Fibroblast of skin of left biceps (primary cell): ENCODE results near the gene ALDH1L1.

Experiments
- DNase-seq, 2 experiments: peaks; one replicate each; pipeline ENCODE4 v3.0.0-alpha.2; 2013; ENCODE audit warnings: low read depth in 2 of 2

ALDH1L1 gene

DNA sequence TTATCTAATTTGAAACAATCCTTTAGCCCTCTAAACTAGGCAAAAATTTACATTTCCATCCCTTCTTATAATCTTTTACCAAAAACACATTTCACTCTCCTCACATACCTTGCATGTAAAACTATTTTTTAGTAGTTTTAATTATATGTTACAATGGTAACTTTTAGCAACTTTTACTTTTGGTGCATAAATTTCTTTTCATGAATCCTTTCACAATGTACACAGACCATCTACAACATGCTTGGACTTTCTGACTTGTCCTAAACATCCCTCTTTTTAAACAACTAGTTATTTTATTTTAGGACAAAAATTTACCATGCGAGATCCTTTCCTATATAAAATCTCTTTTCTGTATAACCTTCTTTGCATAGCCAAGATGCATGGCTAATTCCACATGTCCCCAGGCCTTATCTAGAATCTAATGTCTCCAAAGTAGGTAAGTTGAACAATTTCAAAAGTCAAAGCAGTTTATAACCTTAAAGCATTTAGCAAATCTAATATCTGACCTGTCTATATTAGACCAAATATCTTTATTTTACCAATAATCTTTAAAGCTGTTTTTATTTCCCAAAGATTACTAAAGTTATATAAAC, 14.4 kb upstream of the ALDH1L1 start:
- DNase-seq, result no peak

DNA sequence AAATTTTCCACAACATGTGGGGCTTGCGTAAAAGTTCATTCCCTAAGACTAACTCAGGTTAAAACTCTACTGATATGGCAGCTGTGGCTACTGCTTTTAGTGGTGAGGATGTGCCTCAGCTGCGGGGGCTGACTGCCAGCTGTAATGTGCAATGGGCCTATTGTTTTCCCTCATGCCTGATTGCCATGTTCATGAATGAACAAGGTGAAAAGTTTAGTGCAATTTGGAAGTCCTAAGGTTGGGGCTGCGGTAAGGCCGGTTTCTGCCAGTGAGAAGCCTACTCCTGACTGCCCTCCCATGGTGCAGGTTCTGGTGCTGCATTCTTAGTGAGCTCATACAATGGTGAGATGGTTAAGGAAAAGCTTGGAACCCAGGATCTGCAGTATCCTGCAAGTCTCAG, 10.9 kb upstream of the ALDH1L1 start:
- DNase-seq, result no peak

DNA sequence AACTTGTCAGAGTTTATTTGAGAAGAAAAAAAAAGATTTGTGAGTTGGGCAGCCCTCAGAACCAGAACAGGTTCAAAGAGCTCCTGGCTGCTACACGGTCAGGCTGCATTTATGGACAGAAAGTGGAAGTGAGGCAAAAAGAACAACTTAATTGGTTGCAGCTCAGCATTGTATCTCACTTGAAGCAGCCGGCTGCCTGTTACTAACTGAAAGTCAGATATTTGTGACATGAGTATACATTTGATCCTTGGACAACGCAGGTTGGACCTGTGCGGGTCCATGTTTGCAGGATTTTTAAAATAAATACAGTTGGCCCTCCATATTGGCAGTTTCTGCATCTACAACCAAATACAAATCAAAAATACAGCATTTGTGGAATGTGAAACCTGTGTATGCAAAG, 7.5 kb upstream of the ALDH1L1 start:
- no peak for DNase-seq

DNA sequence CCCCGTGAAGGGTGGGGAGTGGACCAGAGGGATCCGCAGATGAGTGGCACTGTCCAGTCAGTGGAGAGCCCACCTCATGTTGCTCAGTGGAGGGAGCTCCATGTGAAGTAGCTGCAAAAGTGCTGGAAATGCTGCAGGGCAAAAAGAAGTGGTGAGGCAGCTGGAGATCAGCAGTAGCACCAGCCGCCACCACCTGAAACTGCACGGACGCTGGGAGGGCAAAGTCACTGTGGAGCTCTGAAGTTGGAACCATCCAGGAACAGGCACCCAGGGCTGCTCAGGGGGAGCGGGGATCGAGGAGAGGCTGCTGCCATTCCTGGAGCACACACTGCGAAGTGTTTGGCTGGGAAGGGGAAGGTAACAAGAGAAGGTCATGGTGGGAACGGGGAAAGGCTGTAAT, 6.4 kb upstream of the ALDH1L1 start:
- DNase-seq, result no peak

DNA sequence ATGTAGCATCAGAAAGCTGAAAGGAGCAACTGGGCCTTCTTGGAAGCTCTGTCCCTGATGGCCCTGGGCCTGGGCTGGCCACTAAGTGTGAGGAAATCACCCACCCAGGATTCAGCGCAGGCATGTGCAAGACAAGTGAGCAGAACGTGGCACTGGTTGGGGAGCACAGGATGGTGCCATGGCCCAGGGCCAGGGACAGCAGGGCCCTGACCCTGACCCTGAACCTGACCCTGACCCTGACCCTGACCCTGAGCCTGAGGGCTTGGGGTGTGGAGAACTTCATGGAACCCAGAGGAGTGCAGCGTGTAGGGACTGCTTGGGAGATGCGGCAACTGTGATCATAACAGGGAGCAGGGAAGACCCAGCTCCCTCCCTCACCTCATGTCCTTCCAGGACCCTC, 5.9 kb upstream of the ALDH1L1 start:
- DNase-seq, result no peak

DNA sequence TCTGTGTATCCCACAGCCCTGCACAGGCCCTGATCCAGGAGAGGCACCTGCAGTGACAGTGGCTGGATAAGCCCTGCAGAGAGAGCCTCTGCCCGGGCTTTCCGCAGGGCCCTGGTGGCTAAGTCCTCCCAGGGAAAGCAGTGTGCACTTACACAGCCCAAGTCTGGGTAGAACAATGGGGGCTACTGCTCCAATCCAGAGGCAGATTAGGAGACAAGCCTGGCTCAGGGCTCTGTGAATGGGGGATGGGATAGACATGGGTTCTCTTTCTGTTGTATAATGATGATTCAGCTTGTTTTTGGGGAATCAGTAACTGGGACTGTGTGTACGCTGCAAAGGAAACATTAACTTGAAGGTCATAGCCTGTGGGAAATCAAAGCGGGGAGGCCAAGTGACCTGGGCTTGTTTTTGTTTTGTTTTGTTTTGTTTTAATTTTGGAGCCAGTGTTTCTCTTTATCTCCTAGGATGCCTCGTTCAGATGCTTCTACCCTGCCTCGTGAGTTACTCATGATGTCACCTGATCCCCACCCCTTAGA, 4.1 kb upstream of the ALDH1L1 start:
- no peak for DNase-seq

DNA sequence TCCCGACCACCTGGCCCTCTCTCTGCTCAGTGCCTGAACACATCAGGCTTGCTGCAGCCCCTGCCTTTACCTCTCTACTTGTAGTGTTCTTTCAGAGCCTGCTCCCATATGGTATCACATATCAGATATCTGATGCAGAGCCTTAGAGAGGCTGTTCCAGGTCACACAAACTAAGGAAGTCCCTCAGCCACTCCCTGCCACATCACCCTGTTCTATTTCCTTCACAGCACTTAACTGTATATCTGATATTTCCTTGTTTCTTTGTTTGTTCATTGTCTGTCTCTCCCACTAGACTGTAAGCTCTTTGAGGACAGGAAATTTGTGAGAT, 976 bp upstream of the ALDH1L1 start:
- no peak for DNase-seq

DNA sequence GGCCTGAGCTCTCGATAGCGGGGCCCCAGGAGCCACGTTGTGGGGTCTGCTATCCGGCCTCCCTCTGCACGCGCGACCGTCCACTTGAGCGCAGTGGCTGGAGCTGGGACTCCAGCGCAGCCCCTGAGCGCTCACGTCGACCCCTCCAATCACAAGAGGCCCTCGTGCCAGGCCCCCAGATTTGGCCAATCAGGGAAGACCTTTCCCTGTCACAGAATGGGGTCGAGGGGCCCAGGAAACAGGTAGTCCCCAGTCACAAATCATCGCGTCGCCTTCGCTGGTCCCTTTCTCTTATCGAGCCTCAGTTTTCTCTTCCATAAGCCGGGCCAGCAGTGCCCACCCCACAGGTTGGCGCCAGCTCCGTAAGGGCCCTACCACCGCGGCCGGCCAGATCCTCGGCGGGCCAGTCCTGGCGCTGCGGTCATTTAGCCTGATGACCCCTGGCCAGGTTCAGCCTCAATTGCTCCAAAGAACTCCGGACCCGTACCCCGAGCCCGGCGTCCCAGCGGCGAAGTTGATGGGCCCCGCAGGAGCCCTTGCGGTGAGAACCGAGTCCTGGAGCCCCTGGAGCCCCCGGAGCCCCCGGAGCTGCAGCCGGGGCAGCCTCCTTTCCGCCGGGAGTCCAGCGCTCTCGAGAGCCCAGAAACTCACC, 435 bp downstream of the ALDH1L1 start:
- no peak for DNase-seq

DNA sequence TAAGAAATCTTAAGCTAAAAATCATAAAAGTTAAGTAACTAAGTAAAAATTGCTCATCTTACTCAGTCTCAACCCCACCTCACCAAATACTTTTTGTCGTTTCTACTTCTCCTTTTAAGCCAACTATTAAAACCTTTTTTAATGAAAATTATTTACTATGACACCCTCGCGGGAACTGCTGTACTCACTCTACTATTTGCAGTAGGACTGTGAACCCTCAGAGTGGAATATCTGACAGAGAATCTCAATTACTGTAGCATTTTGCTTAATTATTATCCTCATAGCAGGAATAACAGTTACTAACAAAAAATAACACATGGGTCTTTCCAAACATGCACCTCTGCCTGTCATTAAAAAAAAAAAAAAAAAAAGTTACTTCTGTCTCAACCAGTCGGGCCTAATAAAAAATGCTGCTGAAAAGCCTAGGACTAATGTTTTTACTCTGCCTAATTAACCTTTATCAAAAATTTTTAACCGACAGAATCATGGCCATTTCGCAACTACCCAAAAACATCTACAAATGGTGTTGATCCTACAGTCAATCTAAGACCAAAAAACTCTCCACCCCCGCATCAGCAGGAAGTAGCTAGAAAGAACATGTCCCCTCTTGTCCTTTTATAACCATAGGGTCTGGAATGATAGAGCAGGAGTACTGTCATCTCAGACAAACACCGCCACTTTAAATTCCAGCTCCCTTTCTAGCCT, 10.2 kb downstream of the ALDH1L1 start:
- no peak for DNase-seq

DNA sequence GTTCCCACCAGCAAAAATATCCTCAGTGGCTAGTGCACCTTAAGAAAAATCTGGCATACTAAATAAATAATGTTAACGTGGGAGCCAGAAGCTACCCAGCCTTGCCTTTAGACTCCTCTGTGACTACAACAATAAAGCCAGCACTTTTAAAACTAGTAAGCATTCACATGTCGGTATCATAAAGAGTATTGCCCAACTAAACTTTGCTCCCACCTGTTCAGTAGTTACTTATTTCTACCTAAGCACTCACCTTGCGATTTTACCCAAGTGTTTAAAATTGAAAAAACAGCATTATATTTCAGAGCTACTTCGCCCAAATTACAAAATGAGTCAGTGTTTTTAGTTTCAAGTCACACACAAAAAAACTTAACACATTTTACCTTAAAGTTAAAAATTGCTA, 12.8 kb downstream of the ALDH1L1 start:
- no peak for DNase-seq

DNA sequence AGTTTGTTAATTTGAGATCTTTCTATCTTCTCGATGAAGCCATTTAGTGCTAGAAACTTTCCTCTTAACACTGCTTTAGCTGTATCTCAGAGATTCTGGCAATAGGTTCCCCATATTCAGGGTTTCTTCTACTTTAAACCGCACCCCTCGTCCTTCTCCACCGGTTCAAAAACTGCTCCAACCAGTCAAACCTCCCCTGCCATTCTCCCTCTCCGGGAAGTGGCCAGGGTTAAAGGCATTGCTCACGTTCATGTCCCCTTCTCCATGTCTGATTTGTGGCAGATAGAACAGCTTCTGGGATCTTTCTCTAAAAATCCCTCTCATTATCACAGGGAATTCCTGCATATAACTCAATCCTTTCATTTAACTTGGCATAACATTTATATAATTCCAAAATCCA, 14.4 kb downstream of the ALDH1L1 start:
- DNase-seq, result no peak

DNA sequence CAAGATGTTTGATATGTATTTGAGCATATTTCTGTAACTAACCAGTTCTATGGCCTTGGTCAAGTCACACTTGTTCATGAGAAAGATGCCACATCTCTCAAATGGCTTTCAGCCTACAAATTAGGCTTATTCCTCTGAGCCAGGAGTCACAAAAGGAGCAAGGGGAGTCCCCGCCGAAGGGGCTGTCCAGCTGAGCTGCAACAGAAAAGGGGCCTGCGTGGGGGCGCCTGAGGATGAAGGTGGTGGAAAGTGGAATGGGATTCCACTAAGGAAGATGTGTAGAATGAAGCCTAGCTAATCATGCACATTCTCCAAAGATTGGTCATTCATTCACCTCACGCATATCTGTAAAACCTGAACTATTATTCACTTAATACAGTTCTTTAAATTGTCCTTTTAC, 19.1 kb downstream of the ALDH1L1 start:
- DNase-seq, result no peak

DNA sequence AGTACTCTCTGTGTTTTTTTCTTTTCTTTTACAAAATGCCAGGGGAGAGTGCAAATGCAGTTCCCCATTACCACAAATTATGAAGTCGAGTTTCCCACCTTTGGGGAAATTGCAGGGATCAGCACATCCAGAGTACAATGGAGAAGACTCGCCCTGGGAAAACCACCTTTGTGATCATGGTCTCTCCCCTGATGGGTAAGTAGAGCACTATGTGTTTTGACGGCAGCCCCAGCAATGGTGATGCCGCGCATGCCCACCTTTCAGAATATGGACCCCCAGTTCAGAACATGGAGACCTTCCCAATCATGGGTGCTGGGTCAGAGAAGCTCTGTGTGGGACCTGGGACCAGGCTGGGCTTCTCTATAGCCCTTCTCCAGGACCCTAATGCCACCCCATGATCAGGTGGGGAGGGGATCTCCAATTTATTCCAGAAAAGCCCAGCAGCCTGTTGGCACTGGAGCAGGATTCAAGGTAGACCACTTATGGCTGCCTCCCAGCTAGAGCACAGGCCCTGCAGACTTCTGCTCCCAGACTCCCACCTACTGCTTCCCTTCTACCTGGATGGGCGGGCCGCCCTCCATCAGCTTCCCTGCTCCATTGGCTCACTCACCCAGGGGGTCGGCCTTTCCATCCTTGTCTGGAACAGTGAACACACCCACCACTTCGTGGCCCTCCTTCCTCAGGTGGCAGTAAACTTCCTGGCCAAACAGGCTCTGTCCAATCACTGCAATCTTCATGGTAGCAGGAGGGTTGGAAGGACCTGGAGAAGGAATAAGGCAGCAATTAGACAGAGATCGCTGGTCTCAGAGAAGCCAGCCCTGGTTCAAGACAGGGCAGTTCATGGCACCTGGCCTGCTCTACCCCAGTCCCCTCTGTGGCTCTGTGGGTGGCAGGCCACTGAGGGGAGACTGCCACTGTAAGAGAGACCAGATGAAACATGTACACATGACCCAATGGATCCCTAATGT, 19.9 kb downstream of the ALDH1L1 start:
- no peak for DNase-seq

DNA sequence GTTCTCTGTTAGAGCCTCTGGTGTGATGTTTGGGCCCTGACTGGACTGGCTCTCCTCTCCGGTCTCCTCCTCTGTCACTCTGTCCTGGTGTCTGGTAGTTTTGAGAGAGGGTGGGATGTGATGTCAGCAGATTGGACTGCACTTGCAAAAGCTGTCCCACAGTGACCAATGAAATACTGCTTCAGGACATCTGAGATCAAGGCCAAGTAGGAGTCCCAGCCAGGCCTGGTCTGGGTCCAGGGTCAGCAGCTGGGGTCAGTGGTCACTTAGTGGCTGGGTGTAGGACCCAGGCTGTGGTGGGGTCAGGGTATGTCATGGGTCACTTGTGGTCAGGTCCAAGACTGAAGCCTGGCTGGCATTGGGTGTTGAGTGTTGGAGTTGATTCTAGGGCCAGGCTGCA, 20.9 kb downstream of the ALDH1L1 start:
- DNase-seq, result no peak

DNA sequence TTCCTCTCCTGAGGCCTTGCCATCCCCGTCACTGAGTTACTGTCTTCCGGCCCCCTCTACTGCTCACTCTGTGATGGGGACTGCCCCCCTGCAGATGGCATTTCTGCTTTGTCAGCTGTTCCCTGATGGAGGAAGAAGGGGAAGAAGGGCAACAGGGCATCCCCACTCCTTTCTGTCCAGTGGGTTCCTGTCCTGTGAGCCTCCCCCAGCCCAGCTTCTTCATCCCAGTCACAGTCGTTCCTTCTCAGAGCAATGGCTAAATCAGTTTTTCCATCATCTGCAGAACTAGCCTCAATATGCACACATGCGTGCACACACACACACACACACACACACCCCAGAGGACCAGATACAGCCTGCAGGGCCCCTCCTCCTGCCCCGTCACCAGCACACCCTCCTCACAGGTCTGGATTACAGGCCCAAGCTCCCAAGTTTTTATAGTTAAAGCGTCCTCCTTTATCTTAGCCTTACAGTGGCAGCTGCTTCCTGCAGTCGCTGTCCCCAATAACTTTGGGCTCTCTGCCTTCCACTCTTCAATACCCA, 21.4 kb downstream of the ALDH1L1 start:
- no peak for DNase-seq

DNA sequence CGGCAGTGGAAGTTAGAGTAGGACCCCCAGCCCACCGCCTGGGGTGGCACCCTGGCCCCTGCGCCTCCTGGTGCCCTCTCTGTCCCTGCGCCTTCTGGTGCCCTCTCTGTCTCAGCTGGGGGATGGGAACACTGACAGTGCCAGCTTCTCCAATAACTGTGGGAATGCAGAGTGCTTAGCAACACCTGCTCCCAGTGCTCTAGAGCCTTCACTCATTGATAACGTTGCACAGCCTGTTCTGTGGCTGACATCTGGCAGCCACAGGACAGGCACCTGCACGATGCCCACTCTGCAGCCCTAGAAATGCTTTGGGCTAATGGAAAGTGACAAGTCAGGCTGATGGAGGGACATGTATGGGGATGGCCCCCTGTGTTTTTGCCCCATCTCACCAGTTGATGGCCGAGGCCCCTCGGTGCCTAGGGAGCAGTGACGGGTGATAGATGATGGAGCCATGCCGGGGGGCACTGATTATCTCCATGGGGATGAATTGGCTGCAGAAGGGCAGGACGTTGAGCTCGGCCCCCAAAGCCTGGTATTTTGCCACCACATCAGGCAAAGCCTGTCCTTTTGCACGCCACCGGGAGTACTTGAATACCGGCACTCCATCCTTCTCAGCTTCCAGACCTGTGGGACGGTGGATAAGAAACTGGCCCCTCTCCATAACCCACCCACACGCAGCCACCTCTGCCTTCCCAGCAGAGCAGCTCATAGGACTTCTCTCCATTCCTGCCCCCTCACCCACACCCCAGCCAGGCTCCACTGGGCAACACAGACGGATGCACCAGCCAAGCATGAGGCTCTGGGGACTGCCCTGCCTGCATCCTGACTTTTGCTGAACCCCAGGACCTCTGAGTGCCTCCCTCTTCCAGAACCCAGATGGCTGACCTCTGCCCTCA, 22.1 kb downstream of the ALDH1L1 start:
- DNase-seq, result no peak

DNA sequence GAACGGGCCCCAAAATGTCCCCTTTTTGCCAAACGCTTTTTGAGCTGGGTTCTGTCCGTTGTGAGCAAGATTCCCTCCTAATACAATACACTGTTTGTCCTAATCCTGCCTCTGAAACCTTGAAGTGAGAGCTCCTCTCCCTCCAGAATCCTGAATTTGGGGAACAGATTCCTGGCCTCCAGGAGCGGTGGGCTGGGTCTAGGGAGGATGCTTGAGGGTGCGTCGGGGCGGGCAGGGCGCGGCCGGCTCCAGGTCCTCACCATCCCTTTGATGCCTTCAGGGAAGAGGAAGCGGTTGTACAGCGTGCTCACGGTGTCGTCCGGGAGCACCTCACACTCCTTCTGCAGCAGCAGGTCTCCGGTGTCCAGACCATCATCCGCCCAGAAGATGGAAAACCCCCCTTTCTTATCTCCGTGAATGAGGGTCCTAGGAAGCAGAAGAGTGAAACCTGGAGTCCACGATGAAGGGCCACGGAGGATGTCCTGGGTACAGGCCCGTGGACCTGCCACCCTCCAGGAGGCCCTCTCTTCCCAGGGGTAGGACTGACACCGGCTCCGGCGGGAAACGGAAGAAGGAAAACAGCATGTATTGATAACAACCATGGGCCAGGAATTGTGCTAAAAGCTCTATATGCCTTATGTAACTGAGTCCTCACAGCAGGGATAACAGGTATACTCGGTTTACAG, 23.2 kb downstream of the ALDH1L1 start:
- no peak for DNase-seq

DNA sequence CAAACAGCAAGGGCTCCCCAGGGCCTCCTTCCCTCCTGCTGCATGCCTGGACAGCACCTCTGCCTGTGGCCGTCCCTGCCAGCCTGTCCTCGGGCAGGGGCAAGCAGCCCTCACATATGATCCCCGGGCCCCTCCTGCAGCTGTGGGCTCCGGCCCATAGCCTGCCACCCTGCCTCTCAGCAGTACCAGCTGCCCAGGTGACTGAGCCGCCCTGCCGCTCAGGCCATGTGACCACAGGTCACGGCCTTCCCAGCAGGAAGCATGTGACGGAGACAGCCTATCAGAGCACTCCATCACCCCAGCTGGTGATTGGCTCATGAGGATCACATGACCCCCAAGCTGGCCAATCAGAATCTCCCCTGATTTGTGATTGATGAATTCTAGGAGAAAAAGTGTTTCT, 23.9 kb downstream of the ALDH1L1 start:
- no peak for DNase-seq

DNA sequence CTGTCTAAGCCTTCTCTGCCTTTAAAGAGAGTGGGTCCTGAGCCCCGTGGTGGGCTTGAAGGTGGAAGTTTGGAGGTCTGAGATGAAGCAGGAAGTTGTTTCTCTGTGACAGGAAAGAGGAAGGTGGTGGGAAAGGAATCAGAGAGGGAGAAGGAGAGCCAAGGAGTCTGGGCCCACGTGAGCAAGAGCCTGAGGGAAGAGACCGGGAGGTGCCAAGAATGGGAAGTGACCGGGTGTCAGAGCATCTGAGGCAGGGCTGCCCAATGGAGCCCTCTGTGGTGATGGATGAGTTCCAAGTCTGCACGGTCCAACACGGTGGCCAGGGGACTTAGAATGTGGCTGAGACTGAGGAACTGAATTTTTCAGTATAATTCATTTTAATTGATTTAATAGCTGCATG, 24.6 kb downstream of the ALDH1L1 start:
- DNase-seq, result no peak

DNA sequence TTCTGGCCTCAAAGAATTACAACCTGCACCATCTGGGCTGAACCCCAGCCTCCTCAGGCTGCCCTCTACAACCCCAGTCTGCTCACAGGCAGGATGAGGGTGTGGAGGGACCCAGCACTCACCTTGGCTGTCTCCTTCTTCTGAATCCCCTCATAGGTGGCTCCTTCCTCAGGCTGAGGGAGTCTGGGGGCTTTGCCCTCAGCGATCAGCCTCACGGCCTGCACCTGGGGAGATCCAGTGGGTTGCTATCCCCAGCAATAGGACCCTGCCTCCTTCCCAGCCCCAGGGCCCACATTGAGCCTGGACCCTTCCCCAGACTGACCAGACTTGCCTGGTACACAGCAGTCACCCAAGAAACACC, 25.1 kb downstream of the ALDH1L1 start:
- no peak for DNase-seq
